ENCODE measurements around the gene IL4R. TPM values are rescaled to one million over a fixed set of nuclear protein-coding genes. Genes with fewer than 3 reads are reported as not detected.
A peak's percentile ranks its signal among the peaks of the same experiment; 100 is the strongest.

Gene IL4R
- total and polyA plus RNA-seq, 2 experiments from 2014 or later, result 38.1 to 66.1 TPM

GRCh38 chr16:27332105-27332504, 18.3 kb downstream of the IL4R start:
- Histone ChIP-seq H3K4me3 (no peak overlapping the region), H3K4me1 (ENCODE audit: low read depth) (peaks cover 6% of the 10 kb centered on the region), H3K27me3 (no peaks in the 10 kb centered on the region), H3K27ac (no peak overlapping the region), H3K9me3 (ENCODE audit: low read depth) (no peaks in the 10 kb centered on the region), H3K36me3 (no peaks in the 10 kb centered on the region)
- peak in 1 of 2 donors; percentile 54 for DNase-seq (ENCODE audit: low read depth in 1 of 2, low spot score in 1 of 2)
- no peak for TF ChIP-seq CTCF (IDR thresholded peaks at IDR 0.05; ENCODE audit: low read depth, low read length)

- Histone ChIP-seq H3K36me3 (no peaks in the 10 kb centered on the region), H3K9me3 (ENCODE audit: low read depth) (no peaks in the 10 kb centered on the region), H3K27me3 (no peaks in the 10 kb centered on the region), H3K4me3 (no peak overlapping the region), H3K27ac (peak overlapping the region; percentile 4), H3K4me1 (ENCODE audit: low read depth) (no peaks in the 10 kb centered on the region)
- no peak for DNase-seq (ENCODE audit: low read depth in 1 of 2, low spot score in 1 of 2)
- no peak for TF ChIP-seq CTCF (IDR thresholded peaks at IDR 0.05; ENCODE audit: low read depth, low read length)
These were observed 19.3 kb downstream of the IL4R start for GRCh38 chr16:27333104-27333503.

- Histone ChIP-seq H3K36me3 (no peaks in the 10 kb centered on the region), H3K27me3 (no peaks in the 10 kb centered on the region), H3K9me3 (ENCODE audit: low read depth) (no peaks in the 10 kb centered on the region), H3K4me3 (no peak overlapping the region), H3K27ac (peak overlapping the region; percentile 4), H3K4me1 (ENCODE audit: low read depth) (no peaks in the 10 kb centered on the region)
- DNase-seq (ENCODE audit: low read depth in 1 of 2, low spot score in 1 of 2), result no peak
- TF ChIP-seq CTCF (IDR thresholded peaks at IDR 0.05; ENCODE audit: low read depth, low read length), result no peak
These were observed 19.8 kb downstream of the IL4R start for GRCh38 chr16:27333549-27333948.

GRCh38 chr16:27334192-27334764, 20.5 kb downstream of the IL4R start:
- DNase-seq (ENCODE audit: low read depth in 1 of 2, low spot score in 1 of 2), result no peak
- H3K4me1 ChIP-seq (ENCODE audit: low read depth), result no peaks in the 10 kb centered on the region
- TF ChIP-seq CTCF (IDR thresholded peaks at IDR 0.05; ENCODE audit: low read depth, low read length), result no peak

GRCh38 chr16:27334838-27335237, 21.1 kb downstream of the IL4R start:
- Histone ChIP-seq H3K4me3 (no peak overlapping the region), H3K27ac (no peak overlapping the region), H3K27me3 (no peaks in the 10 kb centered on the region), H3K9me3 (ENCODE audit: low read depth) (no peaks in the 10 kb centered on the region), H3K4me1 (ENCODE audit: low read depth) (no peaks in the 10 kb centered on the region), H3K36me3 (peaks cover 3% of the 10 kb centered on the region)
- no peak for DNase-seq (ENCODE audit: low read depth in 1 of 2, low spot score in 1 of 2)
- no peak for TF ChIP-seq CTCF (IDR thresholded peaks at IDR 0.05; ENCODE audit: low read depth, low read length)

More at GRCh38 chr16:27334192-27334764, 20.5 kb downstream of the IL4R start:
- H3K27ac ChIP-seq, result no peak overlapping the region
- H3K9me3 ChIP-seq (ENCODE audit: low read depth), result no peaks in the 10 kb centered on the region
- H3K4me3 ChIP-seq, result no peak overlapping the region
- peaks cover 3% of the 10 kb centered on the region for H3K36me3 ChIP-seq
- H3K27me3 ChIP-seq, result no peaks in the 10 kb centered on the region
